ENCODE data around the gene AHDC1.
A peak's percentile ranks its signal among the peaks of the same experiment; 100 is the strongest.
"Not testable (repeated sequence)": the region's sequence is repeated elsewhere in the genome, so short reads cannot be mapped to it uniquely, and the experiment has no call there.

Gene AHDC1

GRCh38 chr1:27557596-27558340 is 46.2 kb downstream of the AHDC1 start:
- FAIRE-seq = no peak
- TF ChIP-seq CTCF (IDR thresholded peaks at IDR 0.05; ENCODE audit: insufficient read depth, missing control alignments) = no peak
- no peak for DNase-seq (ENCODE audit: insufficient read length, low spot score)

- DNase-seq (ENCODE audit: insufficient read length, low spot score) = peak; percentile 94
- TF ChIP-seq CTCF (IDR thresholded peaks at IDR 0.05; ENCODE audit: insufficient read depth, missing control alignments) = peak; percentile 81
Observed at GRCh38 chr1:27556781-27557595, 47.0 kb downstream of the AHDC1 start.

GRCh38 chr1:27556435-27556780 is 47.5 kb downstream of the AHDC1 start:
- DNase-seq (ENCODE audit: insufficient read length, low spot score) = no peak
- no peak for FAIRE-seq
- TF ChIP-seq CTCF (IDR thresholded peaks at IDR 0.05; ENCODE audit: insufficient read depth, missing control alignments) = no peak

More at GRCh38 chr1:27556781-27557595, 47.0 kb downstream of the AHDC1 start:
- FAIRE-seq = no peak

GRCh38 chr1:27555700-27556424 is 48.1 kb downstream of the AHDC1 start:
- no peak for FAIRE-seq

GRCh38 chr1:27554759-27555699 is 48.9 kb downstream of the AHDC1 start:
- FAIRE-seq = no peak
- no peak for DNase-seq (ENCODE audit: insufficient read length, low spot score)
- no peak for TF ChIP-seq CTCF (IDR thresholded peaks at IDR 0.05; ENCODE audit: insufficient read depth, missing control alignments)

More at GRCh38 chr1:27555700-27556424, 48.1 kb downstream of the AHDC1 start:
- TF ChIP-seq CTCF (IDR thresholded peaks at IDR 0.05; ENCODE audit: insufficient read depth, missing control alignments) = no peak
- no peak for DNase-seq (ENCODE audit: insufficient read length, low spot score)

- DNase-seq (ENCODE audit: insufficient read length, low spot score) (no peak), FAIRE-seq (no peak)
- TF ChIP-seq CTCF (IDR thresholded peaks at IDR 0.05; ENCODE audit: insufficient read depth, missing control alignments) = no peak
Observed at GRCh38 chr1:27554293-27554692, 49.7 kb downstream of the AHDC1 start.

GRCh38 chr1:27553823-27554222 is 50.1 kb downstream of the AHDC1 start:
- FAIRE-seq; DNase-seq (ENCODE audit: insufficient read length, low spot score): not testable (repeated sequence)
